Measurements from ENCODE around the gene MICAL1. TPM values are rescaled to one million over a fixed set of nuclear protein-coding genes. Genes with fewer than 3 reads are reported as not detected.

Gene MICAL1, protein sequence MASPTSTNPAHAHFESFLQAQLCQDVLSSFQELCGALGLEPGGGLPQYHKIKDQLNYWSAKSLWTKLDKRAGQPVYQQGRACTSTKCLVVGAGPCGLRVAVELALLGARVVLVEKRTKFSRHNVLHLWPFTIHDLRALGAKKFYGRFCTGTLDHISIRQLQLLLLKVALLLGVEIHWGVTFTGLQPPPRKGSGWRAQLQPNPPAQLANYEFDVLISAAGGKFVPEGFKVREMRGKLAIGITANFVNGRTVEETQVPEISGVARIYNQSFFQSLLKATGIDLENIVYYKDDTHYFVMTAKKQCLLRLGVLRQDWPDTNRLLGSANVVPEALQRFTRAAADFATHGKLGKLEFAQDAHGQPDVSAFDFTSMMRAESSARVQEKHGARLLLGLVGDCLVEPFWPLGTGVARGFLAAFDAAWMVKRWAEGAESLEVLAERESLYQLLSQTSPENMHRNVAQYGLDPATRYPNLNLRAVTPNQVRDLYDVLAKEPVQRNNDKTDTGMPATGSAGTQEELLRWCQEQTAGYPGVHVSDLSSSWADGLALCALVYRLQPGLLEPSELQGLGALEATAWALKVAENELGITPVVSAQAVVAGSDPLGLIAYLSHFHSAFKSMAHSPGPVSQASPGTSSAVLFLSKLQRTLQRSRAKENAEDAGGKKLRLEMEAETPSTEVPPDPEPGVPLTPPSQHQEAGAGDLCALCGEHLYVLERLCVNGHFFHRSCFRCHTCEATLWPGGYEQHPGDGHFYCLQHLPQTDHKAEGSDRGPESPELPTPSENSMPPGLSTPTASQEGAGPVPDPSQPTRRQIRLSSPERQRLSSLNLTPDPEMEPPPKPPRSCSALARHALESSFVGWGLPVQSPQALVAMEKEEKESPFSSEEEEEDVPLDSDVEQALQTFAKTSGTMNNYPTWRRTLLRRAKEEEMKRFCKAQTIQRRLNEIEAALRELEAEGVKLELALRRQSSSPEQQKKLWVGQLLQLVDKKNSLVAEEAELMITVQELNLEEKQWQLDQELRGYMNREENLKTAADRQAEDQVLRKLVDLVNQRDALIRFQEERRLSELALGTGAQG
- 77.3 TPM for polyA plus RNA-seq (2013, experiment 1 of 2)
- polyA plus RNA-seq (2013, experiment 2 of 2): 65.5 TPM

DNA sequence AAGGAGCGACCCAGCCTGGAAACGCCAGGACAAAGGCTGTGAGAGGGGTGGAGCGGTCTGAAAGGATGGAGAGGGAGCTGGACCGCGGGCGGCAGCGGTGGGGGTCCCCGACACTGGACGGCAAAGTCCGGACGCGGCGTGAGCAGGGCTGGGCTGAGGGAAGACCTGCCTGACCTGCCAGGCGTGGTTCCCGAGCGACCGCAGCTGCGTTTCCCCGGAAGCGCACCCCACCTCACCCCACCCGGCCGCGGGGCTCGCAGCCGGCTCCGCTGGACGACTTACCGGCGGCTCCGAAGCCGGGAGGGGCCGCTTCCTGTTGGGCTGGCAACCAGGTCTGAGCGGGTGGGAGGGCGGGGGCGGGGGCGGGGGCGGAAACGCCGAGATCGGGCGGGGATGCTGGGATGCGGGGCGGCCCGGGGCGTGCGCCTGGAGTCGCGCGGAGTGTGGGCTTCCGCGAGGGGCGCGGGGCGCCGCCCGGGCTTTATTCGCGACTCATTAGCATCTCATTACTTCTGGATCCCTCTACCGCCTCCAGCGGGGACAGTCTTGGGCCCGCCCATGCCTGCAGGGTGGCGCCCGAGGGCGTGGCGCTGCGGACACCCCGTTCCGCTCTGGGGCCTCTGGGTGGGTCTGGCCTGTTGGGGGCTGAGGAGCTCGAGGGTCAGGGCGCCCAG, at the start of gene MICAL1:
MICAL1 (minus strand) TSS at position 336 of the 674 bp plus-strand sequence. CDS start 1,576 bp downstream, outside the sequence.
- H3K4me1 ChIP-seq (ENCODE audit: control insufficient read depth, insufficient read depth, low read length, poor library complexity, severe bottlenecking): peaks cover 16% of the 10 kb centered on the region
- H3K27ac ChIP-seq (ENCODE audit: low read depth, low read length, severe bottlenecking): peak within 1 kb of the TSS; percentile 64
- H3K9me3 ChIP-seq (ENCODE audit: control insufficient read depth, low read length): no peaks in the 10 kb centered on the region
- peaks cover 34% of the 10 kb centered on the region for H3K36me3 ChIP-seq (ENCODE audit: control insufficient read depth, insufficient read depth, low read length)
- peak within 1 kb of the TSS; percentile 69 for H3K4me3 ChIP-seq (ENCODE audit: extremely low read depth, insufficient read depth, low read length, poor library complexity, severe bottlenecking)
- WGBS, 2 experiments (ENCODE audit: insufficient coverage in 2 of 2): 0 to 1% methylated on average over 31 to 40 of the region's 70 CpGs

DNA sequence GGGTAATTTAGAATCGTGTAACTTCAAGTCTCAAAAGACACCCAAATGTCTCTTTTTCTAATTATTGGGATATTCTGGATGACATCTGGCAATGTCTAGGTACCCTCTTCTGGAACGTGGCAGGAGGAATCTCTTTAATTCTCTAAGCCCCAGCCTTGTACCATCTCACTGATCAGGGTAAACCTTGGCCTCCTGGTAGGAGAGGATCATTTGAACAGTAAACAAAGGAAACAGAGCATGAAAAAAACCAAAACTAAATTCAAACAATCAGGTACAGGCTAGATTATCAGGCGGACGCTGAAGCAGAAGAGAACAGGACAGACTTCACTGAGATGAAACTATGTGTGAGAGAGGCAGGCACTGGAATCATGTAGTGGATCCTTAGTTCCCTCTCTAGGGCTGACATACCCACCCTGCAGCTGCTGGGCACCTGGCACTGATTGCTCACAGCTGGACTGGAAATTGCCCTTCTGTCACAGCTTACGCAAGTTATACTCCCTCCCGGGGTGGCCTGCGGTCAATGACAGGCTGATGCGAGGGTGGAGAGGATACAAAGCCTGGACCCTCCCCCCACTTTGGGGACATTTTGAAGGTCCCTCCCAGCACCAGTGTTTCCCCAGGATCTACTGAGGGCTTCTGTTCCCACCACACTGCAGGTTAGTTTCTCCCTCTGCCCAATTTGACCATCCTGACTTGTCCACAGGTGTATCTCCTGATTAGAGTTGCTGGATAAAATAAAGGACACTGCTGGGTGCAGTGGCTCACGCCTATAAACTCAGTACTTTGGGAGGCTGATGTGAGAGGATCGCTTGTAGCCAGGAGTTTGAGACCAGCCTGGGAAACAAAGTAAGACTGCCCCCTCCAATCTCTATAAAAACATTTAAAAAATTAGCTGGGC, 48.0 kb upstream of the MICAL1 start:
- Histone ChIP-seq H3K4me1 (ENCODE audit: control insufficient read depth, insufficient read depth, low read length, poor library complexity, severe bottlenecking) (no peaks in the 10 kb centered on the region), H3K4me3 (ENCODE audit: extremely low read depth, insufficient read depth, low read length, poor library complexity, severe bottlenecking) (no peak overlapping the region), H3K36me3 (ENCODE audit: control insufficient read depth, insufficient read depth, low read length) (no peaks in the 10 kb centered on the region), H3K27ac (ENCODE audit: low read depth, low read length, severe bottlenecking) (no peak overlapping the region), H3K9me3 (ENCODE audit: control insufficient read depth, low read length) (no peaks in the 10 kb centered on the region)
- 90 to 91% methylated on average over 7 to 8 of the region's 10 CpGs for WGBS, 2 experiments (ENCODE audit: insufficient coverage in 2 of 2)

DNA sequence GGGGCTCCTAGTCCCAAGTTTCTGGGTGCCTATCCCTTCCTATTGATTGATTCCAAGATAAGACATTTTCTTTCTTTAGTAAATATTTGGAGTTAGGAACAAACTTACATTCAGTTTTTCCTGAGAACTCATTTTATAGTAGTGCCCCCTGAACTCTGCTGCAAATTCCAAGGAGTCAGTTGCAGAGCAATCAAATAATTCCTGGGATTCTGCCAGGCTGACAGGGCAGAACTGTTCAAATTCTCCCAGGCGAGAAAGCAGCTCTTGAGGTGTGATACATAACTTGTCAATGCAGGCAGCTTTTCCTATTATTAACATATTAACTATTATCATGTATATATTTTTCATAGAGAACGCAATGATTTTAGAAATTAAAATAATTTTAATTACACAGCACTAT, 43.4 kb upstream of the MICAL1 start:
- no CpG with 5 or more reads among the region's 2 CpGs for WGBS, 2 experiments (ENCODE audit: insufficient coverage in 2 of 2)
- Histone ChIP-seq H3K27ac (ENCODE audit: low read depth, low read length, severe bottlenecking) (no peak overlapping the region), H3K4me1 (ENCODE audit: control insufficient read depth, insufficient read depth, low read length, poor library complexity, severe bottlenecking) (no peaks in the 10 kb centered on the region), H3K4me3 (ENCODE audit: extremely low read depth, insufficient read depth, low read length, poor library complexity, severe bottlenecking) (no peak overlapping the region), H3K36me3 (ENCODE audit: control insufficient read depth, insufficient read depth, low read length) (no peaks in the 10 kb centered on the region), H3K9me3 (ENCODE audit: control insufficient read depth, low read length) (no peaks in the 10 kb centered on the region)

DNA sequence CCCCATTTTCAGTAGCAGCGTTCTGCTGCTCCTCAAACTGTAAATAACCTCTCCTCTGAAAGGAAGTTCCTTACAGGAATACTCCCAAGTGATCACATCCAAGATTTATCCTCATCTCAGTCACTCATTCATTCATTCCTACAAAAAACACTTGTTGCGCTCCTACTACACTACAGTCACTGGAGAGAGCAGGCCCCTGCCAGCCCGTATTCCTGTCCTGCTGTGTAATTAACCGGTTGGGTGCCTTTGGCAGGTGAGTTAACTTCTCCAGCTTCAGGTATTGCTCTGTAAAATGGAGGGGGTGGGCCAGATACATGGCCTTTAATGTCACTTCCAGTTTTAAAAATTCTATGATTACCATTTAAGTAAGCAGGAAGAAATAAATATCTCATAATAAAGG, 42.5 kb upstream of the MICAL1 start:
- Histone ChIP-seq H3K4me1 (ENCODE audit: control insufficient read depth, insufficient read depth, low read length, poor library complexity, severe bottlenecking) (no peaks in the 10 kb centered on the region), H3K9me3 (ENCODE audit: control insufficient read depth, low read length) (no peaks in the 10 kb centered on the region), H3K27ac (ENCODE audit: low read depth, low read length, severe bottlenecking) (no peak overlapping the region), H3K36me3 (ENCODE audit: control insufficient read depth, insufficient read depth, low read length) (no peaks in the 10 kb centered on the region), H3K4me3 (ENCODE audit: extremely low read depth, insufficient read depth, low read length, poor library complexity, severe bottlenecking) (no peak overlapping the region)
- WGBS, 2 experiments (ENCODE audit: insufficient coverage in 2 of 2): 84 to 100% methylated on average over 1 of the region's 4 CpGs

DNA sequence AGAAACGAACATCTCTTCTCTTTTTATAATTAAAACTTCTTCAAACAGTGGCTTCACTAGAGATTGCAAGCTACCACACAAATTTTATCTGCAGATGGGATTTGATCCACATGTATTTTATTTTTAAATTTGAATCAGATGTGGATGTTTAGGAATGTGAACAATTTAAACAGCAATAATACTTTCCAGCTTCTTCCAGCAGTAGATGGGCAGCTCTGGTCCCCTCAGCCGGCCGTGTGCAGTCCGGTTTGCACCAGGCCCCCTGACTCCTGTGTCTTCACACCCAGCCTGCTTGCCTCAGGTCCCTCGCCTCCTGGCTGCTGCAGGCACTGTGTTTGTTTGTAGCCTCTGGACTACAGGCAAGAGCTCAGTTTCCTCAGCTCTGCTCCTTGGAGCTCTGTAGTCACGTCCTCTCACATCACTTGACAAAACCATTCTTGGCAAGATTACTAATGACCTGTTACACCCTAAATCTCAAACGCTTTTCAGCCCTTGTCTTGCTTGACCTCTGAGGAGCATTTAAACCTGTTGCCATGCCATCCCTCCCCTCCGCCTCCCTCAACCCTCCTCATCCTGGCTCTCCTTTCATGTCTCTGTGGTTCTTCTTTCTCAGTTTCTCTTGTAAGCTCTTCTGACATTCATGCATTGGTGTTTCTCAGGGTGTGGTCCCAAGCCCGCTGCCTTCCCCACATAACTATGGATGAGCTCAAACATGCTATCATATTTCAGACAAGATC, 40.6 kb upstream of the MICAL1 start:
- no peaks in the 10 kb centered on the region for H3K4me1 ChIP-seq (ENCODE audit: control insufficient read depth, insufficient read depth, low read length, poor library complexity, severe bottlenecking)
- H3K9me3 ChIP-seq (ENCODE audit: control insufficient read depth, low read length): no peaks in the 10 kb centered on the region
- H3K4me3 ChIP-seq (ENCODE audit: extremely low read depth, insufficient read depth, low read length, poor library complexity, severe bottlenecking): no peak overlapping the region
- no peaks in the 10 kb centered on the region for H3K36me3 ChIP-seq (ENCODE audit: control insufficient read depth, insufficient read depth, low read length)
- WGBS, 2 experiments (ENCODE audit: insufficient coverage in 2 of 2): 88 to 95% methylated on average over 8 to 9 of the region's 9 CpGs
- no peak overlapping the region for H3K27ac ChIP-seq (ENCODE audit: low read depth, low read length, severe bottlenecking)

DNA sequence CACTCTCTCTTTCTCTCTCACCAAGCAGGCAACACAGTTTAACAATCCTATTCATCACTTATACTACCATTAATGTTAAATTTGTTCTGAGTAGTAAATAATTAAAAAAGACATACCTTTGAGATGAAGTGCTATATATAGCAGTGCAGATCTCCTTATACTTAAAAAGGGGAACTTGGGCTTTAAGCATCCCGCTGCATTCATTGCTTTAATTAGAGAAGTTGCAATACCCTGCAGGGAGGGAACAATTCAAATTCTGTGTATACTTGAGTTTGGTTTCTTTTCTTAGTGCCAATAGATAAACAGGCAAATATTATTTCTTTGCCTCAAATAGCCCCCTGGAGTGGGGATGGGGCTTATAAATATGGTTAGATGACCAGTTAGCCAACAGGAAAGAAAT, 38.3 kb upstream of the MICAL1 start:
- WGBS, 2 experiments (ENCODE audit: insufficient coverage in 2 of 2): no CpG with 5 or more reads among the region's 1 CpG
- no peak overlapping the region for H3K27ac ChIP-seq (ENCODE audit: low read depth, low read length, severe bottlenecking)
- H3K36me3 ChIP-seq (ENCODE audit: control insufficient read depth, insufficient read depth, low read length): no peaks in the 10 kb centered on the region
- H3K9me3 ChIP-seq (ENCODE audit: control insufficient read depth, low read length): no peaks in the 10 kb centered on the region
- no peak overlapping the region for H3K4me3 ChIP-seq (ENCODE audit: extremely low read depth, insufficient read depth, low read length, poor library complexity, severe bottlenecking)
- no peaks in the 10 kb centered on the region for H3K4me1 ChIP-seq (ENCODE audit: control insufficient read depth, insufficient read depth, low read length, poor library complexity, severe bottlenecking)

DNA sequence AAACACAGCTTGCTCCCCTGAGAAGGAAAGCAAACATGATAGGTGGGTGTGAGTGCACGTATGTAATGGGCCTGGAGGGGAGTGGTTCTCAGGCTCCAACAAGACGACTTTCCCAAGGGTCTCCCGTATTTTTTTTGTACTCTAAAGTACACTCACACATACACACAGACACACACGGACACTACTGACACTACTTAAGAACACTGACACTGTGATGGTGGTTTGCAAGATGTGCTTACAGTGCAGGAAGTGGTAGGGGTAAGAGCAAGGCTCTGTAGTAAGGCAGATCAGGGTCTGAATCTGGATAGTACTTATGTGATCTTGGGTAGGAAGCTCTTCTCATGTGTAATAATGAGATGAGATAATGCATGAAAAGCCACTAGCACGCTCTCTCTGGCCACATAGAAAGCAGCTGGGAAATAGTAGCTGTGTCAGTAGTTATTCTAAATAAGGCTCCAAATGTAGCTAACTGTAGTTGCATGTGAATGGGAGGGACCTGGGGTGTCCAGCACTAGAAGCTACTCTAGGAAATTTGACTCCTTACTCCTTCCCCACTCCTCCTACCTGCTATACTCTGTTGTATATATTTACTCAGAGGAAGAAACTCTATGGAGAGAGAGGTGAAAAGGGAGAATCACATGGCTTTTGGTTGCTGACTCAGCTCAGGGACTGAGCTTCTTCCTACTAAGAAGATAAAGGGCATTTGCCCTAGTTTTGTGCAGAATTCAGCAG, 35.8 kb upstream of the MICAL1 start:
- Histone ChIP-seq H3K9me3 (ENCODE audit: control insufficient read depth, low read length) (no peaks in the 10 kb centered on the region), H3K4me3 (ENCODE audit: extremely low read depth, insufficient read depth, low read length, poor library complexity, severe bottlenecking) (no peak overlapping the region), H3K36me3 (ENCODE audit: control insufficient read depth, insufficient read depth, low read length) (no peaks in the 10 kb centered on the region), H3K27ac (ENCODE audit: low read depth, low read length, severe bottlenecking) (no peak overlapping the region), H3K4me1 (ENCODE audit: control insufficient read depth, insufficient read depth, low read length, poor library complexity, severe bottlenecking) (no peaks in the 10 kb centered on the region)
- WGBS, 2 experiments (ENCODE audit: insufficient coverage in 2 of 2): 100% methylated on average over 2 of the region's 5 CpGs; no CpG with 5 or more reads in 1 of the 2 experiments

DNA sequence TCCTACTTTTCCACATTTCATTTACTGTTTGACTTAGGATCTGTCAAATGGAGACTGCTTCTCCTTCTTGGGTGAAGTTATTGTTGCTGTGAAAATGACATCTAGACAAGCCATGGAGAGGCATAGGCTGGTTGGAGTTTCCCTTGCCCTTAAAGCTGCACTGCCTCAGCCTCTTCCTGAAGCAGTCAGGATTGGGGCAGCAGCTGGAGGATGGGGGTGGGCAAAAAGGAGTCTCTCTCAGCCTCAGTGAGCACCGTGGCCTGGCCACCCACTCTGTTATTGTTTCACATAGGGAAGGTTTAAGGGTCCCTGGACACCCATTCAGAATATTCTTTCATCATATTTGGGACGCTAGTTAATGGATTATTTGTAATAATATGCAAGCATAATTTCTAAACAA, 35.1 kb upstream of the MICAL1 start:
- Histone ChIP-seq H3K4me3 (ENCODE audit: extremely low read depth, insufficient read depth, low read length, poor library complexity, severe bottlenecking) (no peak overlapping the region), H3K27ac (ENCODE audit: low read depth, low read length, severe bottlenecking) (no peak overlapping the region), H3K36me3 (ENCODE audit: control insufficient read depth, insufficient read depth, low read length) (no peaks in the 10 kb centered on the region), H3K4me1 (ENCODE audit: control insufficient read depth, insufficient read depth, low read length, poor library complexity, severe bottlenecking) (no peaks in the 10 kb centered on the region), H3K9me3 (ENCODE audit: control insufficient read depth, low read length) (no peaks in the 10 kb centered on the region)
- WGBS, 2 experiments (ENCODE audit: insufficient coverage in 2 of 2): 0% methylated on average over 1 of the region's 2 CpGs; no CpG with 5 or more reads in 1 of the 2 experiments

DNA sequence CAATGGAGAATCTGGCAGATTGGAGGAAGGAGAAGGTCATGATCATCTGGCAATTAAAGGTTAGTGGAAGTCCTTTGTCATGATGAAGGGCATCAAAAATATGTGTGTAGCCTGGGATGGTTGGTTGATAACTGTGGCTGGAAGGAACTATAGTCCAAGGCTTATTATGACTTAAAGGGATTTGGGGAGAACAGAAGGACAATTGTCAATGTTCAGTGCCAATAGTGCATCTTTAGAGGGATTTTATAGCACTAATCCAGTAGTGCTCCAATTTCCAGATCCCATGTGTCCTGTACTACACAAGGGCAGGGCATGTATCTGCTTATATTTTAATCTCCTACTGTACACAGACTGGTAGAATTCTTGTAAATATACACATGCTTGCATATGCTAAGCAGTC, 32.4 kb upstream of the MICAL1 start:
- Histone ChIP-seq H3K27ac (ENCODE audit: low read depth, low read length, severe bottlenecking) (no peak overlapping the region), H3K4me1 (ENCODE audit: control insufficient read depth, insufficient read depth, low read length, poor library complexity, severe bottlenecking) (no peaks in the 10 kb centered on the region)

More for the DNA sequence above, 32.4 kb upstream of the MICAL1 start:
- Histone ChIP-seq H3K4me3 (ENCODE audit: extremely low read depth, insufficient read depth, low read length, poor library complexity, severe bottlenecking) (no peak overlapping the region), H3K36me3 (ENCODE audit: control insufficient read depth, insufficient read depth, low read length) (no peaks in the 10 kb centered on the region), H3K9me3 (ENCODE audit: control insufficient read depth, low read length) (no peaks in the 10 kb centered on the region)
